GM21381 (cell line): ENCODE results near the gene GSTA4.
"Not testable (repeated sequence)": the region's sequence is repeated elsewhere in the genome, so short reads cannot be mapped to it uniquely, and the experiment has no call there.

ENCODE experiments used
- ATAC-seq: cut with Tn5 transposase; IDR thresholded peaks from one replicate; pipeline ENCODE4 v1.9.1; 2021; ENCODE audit warnings: mild to moderate bottlenecking, moderate library complexity; ENCODE audit not compliant: unreplicated experiment

The GSTA4 gene

DNA sequence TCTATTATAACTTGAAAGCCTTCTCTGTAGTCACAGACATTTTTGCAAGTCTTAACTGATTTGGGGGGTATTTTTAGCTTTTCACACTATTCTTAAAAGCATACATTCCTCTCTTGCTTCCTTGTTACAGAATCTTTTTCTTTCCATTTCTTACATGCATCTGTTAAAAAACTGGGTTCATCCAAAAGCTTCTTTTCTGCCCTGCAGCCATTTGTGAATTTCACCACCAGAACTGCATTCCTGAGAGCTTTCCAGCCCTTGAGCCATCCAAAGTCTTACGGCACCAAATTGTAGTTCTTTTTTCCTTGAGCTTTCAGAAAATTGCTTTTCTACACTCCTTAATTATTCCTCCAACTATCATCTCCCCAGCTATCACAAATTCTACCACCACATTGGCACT lies 19.7 kb upstream of the GSTA4 start:
- no peak for ATAC-seq

DNA sequence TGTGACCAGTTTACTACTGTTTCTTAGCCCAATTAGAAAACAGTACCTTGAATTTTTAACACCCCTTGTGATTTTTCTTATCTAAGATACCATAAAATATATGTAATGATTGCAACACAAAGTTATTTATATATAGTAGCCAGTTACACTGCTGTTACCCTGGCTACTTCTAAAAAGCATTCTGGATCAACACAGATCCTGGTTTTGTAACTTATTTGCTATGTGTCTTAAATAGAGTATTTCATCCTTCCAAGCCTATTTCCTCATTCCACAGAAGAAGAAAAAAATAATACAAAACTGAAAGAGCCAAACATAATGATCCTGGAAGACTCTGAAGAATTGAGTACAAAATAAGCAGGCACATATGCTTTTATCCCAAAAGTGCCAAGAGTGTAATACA lies 19.0 kb upstream of the GSTA4 start:
- ATAC-seq: no peak

DNA sequence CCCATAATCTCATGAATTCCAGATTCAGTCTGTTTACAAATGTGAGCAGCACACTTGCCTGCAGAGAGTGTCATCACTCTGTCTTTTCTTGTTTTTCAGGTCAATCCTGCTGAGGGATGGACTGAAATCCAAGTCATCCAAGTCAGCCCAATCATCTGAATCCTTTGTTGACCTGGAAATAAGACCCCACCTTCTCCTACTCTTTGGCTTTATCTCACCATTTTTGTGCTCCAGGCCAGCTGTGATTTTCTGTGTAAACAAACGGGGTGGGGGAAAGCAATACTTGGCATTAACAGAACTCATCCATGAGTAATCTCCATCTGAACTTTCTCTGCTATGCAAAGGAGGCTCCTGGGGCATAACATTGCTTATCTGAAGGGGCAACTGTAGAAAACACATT lies 16.9 kb upstream of the GSTA4 start:
- no peak for ATAC-seq

DNA sequence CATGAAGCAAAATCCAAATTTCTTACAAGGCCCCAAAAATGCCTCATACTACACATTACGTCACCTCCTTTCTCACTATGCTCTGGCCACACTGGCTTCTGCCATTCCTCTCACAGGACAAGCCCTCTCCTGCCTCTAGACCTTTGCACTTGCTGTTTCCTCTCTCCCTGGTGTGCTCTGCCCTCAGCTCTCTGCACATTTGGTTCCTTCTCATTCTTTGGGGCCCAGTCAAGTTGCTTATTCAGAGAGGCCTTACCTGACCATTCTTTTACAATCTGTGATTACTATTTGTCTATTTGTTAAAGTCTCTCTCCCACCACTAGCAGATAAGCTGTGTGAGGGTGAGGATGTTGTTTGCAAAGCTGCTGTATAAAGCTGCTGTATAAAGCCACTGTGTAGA lies 15.4 kb upstream of the GSTA4 start:
- no peak for ATAC-seq

DNA sequence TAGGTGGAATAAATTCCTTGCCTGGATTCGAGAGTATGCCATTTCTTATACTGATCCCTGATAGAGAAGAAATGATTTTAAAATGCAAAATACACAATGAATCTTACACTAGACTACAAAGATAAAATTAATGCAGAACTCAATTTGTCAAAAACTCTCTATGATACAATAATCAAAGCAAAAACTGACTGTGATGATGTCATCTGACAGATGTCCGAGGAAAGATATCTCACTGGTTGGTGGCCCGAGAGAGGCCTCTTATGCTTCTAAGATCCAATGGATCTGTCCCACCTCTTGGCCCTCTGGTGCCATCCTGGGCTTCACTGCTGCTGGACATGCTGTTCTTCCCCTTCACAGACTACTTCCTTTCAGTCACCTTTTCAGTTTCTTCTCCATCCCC lies 14.4 kb upstream of the GSTA4 start:
- ATAC-seq: no peak

DNA sequence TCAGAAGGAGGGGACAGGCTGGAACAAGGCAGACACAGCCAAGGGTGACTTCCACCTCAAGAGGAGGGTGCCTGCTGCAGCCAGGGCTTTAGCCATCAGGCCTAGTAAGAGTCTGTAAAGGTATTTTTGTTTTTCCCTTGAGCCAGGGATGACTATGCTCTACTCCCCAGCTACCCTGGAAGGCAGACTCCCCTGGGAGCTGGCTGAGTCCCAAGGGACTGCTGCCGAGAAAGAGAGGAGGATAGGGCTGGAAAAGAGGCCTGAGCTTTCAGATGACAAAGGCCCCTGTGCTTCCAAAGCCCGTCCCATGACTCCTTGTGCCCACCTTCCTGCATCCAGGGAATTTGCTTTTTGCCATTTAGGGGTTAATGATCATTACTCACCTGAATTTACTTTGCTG lies 14.0 kb upstream of the GSTA4 start:
- no peak for ATAC-seq

DNA sequence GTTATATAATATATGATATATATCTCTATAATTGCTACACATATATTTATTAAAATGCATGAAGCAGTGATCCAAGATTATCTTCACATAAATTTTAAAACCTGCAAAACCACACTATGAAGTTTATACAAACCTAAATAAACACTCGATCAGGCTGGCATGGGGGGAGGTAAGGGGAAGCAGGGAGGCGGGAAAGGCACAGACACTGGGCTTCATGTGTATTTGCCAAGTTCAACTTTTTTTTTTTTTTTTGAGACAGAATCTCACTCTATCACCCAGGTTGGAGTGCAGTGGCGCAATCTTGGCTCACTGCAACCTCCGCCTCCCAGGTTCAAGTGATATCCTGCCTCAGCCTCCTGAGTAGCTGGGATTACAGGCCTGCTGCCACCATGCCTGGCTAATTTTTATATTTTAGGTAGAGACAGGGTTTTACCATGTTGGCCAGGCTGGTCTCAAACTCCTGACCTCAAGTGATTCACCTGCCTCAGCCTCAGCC lies 13.2 kb upstream of the GSTA4 start:
- not testable (repeated sequence) for ATAC-seq

DNA sequence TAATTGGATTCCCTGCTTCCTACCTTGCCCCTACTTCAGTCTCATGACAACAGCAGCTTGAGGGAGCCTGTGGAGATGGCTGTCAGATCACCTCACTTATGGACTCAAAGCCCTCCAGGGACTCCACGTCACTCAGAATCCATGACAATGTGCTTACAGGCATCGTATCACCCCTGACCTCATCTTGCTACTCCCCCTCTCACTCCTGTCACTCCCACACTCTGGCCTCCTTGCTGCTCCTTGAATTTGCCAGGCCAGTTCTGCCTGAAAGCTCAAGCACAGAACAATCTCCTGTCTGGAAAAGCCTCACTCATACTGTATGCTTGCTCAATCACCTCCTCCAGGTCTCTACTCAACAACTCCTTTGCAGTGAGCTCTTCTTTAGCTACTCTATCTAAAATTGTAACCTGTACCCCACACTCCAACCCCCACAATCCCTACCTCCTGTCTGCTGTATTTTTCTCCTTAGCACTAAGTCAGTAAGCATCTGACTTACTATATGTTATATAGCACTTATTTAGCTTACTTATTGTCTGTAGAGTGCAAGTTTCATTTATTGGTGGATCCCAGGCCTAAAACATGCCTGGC lies 10.7 kb upstream of the GSTA4 start:
- no peak for ATAC-seq

DNA sequence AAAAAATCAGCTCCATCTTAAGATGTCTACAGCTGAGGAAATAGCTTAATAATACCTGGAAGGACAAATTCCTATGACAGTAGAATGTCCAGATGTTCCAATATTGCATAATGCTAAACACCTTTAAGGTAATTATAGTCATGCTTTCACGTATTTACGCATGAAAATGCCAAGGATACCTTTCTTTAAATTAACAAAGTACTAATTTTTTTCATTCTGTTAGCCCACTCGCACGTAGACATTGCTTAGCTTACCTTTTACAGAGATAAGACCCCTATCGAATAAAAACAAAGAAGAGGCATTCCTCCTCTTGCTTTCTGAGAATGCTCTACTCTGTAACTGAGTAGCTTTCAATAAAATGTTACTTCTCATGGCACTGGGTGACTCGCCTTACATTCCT lies 4.4 kb upstream of the GSTA4 start:
- no peak for ATAC-seq

DNA sequence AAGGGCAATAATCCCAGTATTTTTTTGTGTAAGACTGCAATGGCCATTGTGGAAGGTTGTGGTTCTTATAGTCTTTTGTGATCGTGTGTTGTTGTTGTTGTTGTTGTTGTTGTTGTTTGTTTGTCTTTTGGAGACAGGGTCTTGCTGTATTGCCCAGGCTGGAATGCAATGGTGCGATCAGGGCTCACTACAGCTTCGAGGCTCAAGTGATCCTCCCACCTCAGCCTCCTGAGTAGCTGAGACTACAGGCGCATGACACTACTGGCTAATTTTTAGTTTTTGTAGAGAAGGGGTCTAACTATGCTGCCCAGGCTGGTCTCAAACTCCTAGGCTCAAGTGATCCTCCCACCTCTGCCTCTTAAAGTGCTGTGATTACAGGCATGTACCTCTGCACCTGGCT lies 3.5 kb upstream of the GSTA4 start:
- ATAC-seq: no peak

DNA sequence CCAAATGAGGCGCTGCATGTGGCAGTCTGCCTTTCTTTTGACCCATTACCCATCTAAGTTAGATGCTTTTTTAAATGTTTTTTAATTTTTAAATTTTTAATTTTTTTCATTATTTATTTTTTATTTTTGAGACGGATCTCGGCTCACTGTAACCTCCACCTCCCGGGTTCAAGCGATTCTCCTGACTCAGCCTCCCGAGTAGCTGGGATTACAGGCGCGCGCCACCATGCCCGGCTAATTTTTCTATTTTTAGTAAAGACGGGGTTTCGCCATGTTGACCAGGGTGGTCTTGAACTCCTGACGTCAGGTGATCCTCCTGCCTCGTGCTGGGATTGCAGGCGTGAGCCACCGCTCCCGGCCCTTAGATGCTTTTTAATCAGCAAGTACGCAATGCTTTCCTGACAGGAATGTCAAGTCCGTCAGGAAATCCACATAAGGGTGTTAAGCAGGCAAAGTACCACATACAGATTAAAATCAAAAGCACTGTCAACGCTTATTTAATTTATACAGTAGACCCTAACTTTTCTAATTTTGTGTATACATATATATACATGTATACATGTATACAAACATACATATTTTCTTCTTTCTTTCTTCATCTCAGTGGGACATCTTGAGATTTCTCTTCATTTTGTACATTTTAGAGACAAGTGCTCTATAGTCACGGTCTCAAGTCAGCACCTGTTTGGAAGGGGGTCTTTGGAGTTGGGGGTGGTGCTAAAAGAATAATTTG lies 995 bp upstream of the GSTA4 start:
- ATAC-seq: no peak

DNA sequence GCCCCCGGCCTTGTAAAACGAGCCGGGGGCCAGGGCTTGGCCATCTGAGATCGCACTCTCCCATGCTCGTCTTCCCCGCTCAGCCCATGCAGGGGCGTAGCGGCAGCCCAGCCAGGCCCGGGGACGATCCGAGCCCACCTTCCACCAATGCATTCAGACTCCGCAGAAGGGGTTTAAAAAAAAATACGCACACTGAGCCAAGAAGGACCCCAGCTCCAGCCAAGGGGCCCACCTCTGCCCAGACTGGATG lies 320 bp downstream of the GSTA4 start:
- ATAC-seq: peak; percentile 28

DNA sequence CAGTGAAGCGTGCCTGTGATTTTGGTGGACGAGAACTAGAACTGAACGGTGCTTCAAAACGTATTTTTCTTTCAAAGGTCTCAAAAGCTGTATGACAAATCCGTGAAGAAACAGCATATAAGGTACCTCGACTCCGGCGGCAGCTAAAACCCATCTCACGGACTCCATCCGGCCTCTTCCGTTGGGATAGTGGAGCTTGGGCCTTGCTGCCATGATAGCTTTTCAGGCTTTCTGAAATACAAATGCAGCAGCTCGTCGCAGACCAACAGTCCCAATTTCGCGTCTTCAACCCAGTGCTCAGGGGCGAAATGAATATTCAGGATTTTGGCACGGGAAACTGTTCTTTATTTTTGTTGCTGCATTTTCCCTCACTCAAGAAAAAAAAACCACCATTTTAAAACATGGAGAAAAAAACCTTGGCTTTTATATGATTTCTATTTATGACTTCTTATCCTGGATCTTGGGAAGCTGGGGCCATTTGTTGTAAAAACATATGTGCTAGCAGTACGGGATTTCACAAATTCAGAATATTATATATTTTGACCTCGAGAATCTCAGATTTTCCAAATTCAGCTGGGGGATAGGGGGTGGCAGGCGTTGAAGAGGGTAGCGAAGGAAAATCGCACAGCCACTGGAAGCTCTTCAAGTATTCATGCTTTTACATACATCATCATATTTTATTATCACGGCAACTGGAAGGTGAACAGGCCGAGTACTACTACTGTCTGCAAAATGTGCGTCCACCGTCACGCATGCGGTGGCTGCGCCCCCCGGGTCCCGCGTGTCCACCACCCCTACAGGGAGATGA lies 849 bp downstream of the GSTA4 start:
- ATAC-seq: no peak

DNA sequence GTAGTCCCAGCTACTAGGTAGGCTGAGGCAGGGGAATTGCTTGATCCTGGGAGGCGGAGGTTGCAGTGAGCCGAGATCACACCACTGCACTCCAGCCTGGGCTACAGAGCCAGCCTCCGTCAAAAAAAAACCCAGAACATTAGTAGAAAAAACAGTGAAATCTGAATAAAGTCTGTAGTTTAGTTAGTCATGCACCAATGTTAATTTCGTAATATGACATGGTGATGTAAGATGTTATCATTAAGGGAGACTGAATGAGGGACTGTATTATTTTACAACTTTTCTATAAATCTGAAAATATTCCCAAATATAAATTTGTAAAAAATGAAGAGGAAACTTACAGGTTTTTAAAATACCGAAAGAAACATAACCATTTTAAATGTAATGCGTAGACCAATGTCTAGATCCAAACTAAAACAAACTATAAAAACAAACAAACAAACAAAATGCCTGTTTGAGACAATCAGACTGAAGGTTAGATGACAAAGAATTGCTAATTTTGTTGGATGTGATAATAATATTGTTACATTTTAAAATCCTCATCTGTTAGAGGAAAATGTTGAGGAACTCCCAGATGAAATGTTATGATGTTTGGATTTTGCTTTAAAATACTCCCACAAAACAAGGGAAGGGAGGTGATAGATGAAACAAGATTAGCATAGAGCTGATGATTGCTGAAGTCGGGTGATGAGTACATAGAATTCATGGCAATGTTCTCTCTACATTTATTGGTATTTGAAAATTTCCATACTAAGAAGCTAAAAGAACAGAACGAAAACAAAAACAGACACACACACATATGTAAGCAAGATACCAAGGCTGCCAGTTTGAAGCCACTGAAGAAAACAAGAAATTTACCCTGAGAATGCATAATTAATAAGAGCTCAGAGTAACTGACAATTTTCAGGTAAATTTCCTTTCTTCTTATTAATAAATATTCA lies 1.8 kb downstream of the GSTA4 start:
- ATAC-seq: no peak

DNA sequence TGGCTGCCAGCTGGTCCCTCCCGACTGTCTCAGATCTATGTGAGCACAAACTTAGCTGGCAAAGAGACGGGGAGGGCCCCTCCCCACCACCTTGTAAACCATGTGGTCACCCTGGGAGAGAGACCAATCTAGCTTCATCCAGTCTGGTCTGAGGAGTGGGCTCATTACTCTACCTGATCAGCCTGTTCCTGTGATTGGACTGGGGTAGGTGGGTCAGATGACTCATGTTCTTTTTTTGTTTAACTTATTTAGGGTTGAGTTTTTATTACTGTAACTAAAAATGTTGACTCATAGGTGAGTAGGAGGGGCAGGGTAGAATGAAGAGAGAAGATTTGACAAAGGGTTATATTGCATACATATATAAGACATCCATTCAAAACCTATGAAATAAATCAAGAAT lies 4.7 kb downstream of the GSTA4 start:
- ATAC-seq: no peak

DNA sequence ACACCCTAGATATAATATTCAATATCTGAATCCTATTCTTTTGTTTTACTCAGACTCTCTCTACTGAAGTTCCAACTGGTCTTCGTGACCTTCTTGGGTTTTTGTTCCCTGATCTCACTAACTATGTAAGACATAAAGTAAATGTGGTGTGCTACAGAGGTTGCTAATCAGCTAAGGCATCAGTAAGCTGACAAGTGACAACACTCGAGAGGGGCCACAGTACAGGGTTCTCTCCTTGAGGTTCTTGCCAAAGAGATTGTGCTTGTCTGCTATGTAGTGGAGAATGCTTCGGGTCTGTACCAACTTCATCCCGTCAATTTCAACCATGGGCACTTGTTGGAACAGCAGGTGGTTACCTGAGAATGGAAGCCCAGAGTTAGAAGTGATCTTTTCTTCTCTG lies 9.9 kb downstream of the GSTA4 start:
- ATAC-seq: no peak

DNA sequence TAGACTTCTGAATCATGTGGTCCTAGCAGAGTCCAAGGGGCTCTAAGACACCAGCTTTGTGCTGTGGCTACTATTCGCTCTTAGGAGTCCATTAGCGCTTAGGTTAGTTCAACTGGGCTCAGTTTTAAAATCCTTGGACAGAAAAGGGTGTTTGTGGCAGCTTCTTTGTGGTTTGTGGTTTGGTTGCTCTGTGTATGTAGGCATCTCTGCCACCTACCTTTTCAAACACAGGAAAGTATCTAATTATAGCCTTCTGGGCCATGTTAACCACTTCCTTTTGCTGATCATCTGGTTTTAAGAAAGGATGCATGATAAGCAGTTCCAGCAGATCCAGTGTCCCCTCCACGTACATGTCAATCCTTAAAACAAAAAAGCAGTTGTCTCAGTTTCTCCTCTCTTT lies 10.8 kb downstream of the GSTA4 start:
- ATAC-seq: peak; percentile 80

DNA sequence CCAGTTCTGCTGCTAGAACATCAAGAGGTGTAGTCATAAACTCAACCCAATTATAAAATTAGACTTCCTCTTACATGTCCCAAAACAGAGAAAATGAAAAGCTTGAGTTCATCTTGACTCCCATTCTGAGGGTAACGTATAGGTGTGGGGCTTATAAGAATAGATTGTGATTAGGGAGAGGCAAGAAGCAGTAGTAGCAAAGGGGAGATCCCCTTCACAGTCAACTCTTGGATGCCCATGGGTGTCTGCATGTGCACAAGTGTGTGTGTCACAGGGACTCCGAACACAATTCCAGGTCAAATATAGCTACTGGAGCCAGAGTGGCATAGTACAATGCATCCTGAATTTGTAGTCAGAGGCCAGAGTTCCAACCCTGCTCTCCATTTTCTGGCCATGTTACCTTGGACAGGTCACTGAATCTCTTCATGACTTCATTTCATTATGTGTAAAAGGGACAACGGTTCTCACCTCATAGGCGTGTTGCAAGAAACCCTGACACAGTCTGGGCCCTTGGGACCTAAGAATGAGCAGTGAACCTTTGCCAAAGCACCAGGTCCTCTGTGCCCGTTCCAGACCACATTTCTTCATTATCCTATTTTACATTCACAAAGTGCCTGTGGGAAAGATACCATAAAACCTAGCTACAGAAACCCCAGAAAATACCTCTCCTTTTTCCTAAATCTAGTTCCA lies 11.8 kb downstream of the GSTA4 start:
- ATAC-seq: no peak

DNA sequence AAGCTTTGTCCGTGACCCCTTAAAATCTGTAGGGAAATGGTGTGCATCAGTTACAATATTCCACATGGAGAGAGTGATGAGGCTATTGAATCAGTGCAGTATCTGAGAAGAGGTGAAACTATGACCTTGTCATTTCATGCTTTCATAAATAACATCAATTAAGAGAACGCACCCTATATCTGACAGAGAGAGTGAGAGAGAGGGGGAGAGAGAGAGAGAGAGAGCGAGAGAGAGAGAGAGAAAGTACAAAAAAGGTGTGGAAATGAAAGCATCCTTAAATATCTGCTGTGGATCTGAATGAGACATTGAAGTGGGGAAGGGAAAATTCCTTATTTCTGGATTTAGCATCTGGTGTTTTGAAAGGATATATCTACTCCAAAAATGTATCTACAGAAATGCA lies 12.4 kb downstream of the GSTA4 start:
- ATAC-seq: no peak

DNA sequence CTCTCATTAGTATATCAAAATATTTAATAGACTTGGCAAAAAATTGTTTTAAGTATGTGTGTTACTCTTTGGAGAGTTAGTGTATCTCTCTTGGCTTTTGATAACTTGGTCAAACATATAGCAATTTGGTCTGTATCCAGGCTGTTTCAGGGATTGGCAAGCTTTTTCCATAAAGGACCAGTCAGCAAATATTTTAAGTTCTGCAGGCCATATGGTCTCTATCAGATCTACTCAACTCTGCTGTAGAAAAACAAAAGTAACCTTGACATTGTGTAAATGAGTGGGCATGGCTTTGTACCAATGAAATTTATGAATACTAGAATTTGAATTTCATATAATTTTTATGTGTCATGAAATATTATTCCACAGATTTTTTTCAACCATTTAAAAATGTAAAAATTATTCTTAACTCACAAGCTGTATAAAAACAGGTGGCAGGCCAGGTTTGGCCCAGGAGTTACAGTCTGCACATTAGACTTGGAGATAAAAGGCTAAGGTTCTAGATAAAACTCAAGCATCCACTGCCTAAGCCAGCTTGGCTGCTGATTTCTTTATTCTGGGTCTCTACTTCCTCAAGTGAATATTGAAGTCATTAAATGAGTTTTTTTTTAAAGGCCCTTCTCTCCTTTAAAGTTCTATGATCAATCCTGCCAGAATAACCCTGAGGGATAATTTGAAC lies 13.7 kb downstream of the GSTA4 start:
- no peak for ATAC-seq
